ENCODE results near the gene PRKCA.

The PRKCA gene

GRCh38 chr17:66541461-66542128 is 239.2 kb downstream of the PRKCA start:
- TF ChIP-seq SIN3A (IDR thresholded peaks at IDR 0.05; ENCODE audit: borderline replicate concordance, insufficient read depth, low read length) = no peak
- no peak for TF ChIP-seq REST (IDR thresholded peaks at IDR 0.05; ENCODE audit: insufficient read depth in 1 of 2, low read depth in 2 of 2, low read length in 2 of 2)
- no peak for TF ChIP-seq FOXP2 (optimal IDR thresholded peaks at IDR 0.05; ENCODE audit: borderline replicate concordance, extremely low read depth, extremely low read length, insufficient read depth)
- no peak for TF ChIP-seq POLR2AphosphoS5 (IDR thresholded peaks at IDR 0.05; ENCODE audit: low read depth, low read length)
- TF ChIP-seq TAF1 (IDR thresholded peaks at IDR 0.05; ENCODE audit: borderline replicate concordance, insufficient read depth, low read length) = no peak

GRCh38 chr17:66542129-66542966 is 239.9 kb downstream of the PRKCA start:
- TF ChIP-seq FOXP2 (optimal IDR thresholded peaks at IDR 0.05; ENCODE audit: borderline replicate concordance, extremely low read depth, extremely low read length, insufficient read depth) (no peak), SIN3A (IDR thresholded peaks at IDR 0.05; ENCODE audit: borderline replicate concordance, insufficient read depth, low read length) (no peak), POLR2AphosphoS5 (IDR thresholded peaks at IDR 0.05; ENCODE audit: low read depth, low read length) (no peak), REST (IDR thresholded peaks at IDR 0.05; ENCODE audit: insufficient read depth in 1 of 2, low read depth in 2 of 2, low read length in 2 of 2) (no peak), TAF1 (IDR thresholded peaks at IDR 0.05; ENCODE audit: borderline replicate concordance, insufficient read depth, low read length) (no peak)

- no peak for TF ChIP-seq REST (IDR thresholded peaks at IDR 0.05; ENCODE audit: insufficient read depth in 1 of 2, low read depth in 2 of 2, low read length in 2 of 2)
- no peak for TF ChIP-seq TAF1 (IDR thresholded peaks at IDR 0.05; ENCODE audit: borderline replicate concordance, insufficient read depth, low read length)
Observed at GRCh38 chr17:66542967-66543520, 240.6 kb downstream of the PRKCA start.

- no peak for TF ChIP-seq POLR2AphosphoS5 (IDR thresholded peaks at IDR 0.05; ENCODE audit: low read depth, low read length)
- TF ChIP-seq FOXP2 (optimal IDR thresholded peaks at IDR 0.05; ENCODE audit: borderline replicate concordance, extremely low read depth, extremely low read length, insufficient read depth) = no peak
Observed at GRCh38 chr17:66543526-66543925, 241.1 kb downstream of the PRKCA start.

GRCh38 chr17:66545918-66546317 is 243.5 kb downstream of the PRKCA start:
- TF ChIP-seq TAF1 (IDR thresholded peaks at IDR 0.05; ENCODE audit: borderline replicate concordance, insufficient read depth, low read length) (no peak), REST (IDR thresholded peaks at IDR 0.05; ENCODE audit: insufficient read depth in 1 of 2, low read depth in 2 of 2, low read length in 2 of 2) (no peak), POLR2AphosphoS5 (IDR thresholded peaks at IDR 0.05; ENCODE audit: low read depth, low read length) (no peak), FOXP2 (optimal IDR thresholded peaks at IDR 0.05; ENCODE audit: borderline replicate concordance, extremely low read depth, extremely low read length, insufficient read depth) (no peak), SIN3A (IDR thresholded peaks at IDR 0.05; ENCODE audit: borderline replicate concordance, insufficient read depth, low read length) (no peak)
